Measurements from ENCODE around the gene PRKCA.

Gene PRKCA

GRCh38 chr17:66755944-66756290 is 453.5 kb downstream of the PRKCA start:
- no peak for TF ChIP-seq CTCF (IDR thresholded peaks at IDR 0.05; ENCODE audit: low read depth, low read length)
- H3K4me3 ChIP-seq (ENCODE audit: low read depth, low read length) = no peak overlapping the region

- no peak overlapping the region for H3K4me3 ChIP-seq (ENCODE audit: low read depth, low read length)
- no peak for TF ChIP-seq CTCF (IDR thresholded peaks at IDR 0.05; ENCODE audit: low read depth, low read length)
Observed at GRCh38 chr17:66760324-66760723, 457.9 kb downstream of the PRKCA start.

GRCh38 chr17:66762276-66762675 is 459.9 kb downstream of the PRKCA start:
- TF ChIP-seq CTCF (IDR thresholded peaks at IDR 0.05; ENCODE audit: low read depth, low read length) = no peak
- H3K4me3 ChIP-seq (ENCODE audit: low read depth, low read length) = no peak overlapping the region

- no peak overlapping the region for H3K4me3 ChIP-seq (ENCODE audit: low read depth, low read length)
- TF ChIP-seq CTCF (IDR thresholded peaks at IDR 0.05; ENCODE audit: low read depth, low read length) = no peak
Observed at GRCh38 chr17:66763056-66763455, 460.6 kb downstream of the PRKCA start.

- H3K4me3 ChIP-seq (ENCODE audit: low read depth, low read length) = no peak overlapping the region
- TF ChIP-seq CTCF (IDR thresholded peaks at IDR 0.05; ENCODE audit: low read depth, low read length) = no peak
Observed at GRCh38 chr17:66764506-66764905, 462.1 kb downstream of the PRKCA start.

GRCh38 chr17:66767154-66767933 is 464.9 kb downstream of the PRKCA start:
- TF ChIP-seq CTCF (IDR thresholded peaks at IDR 0.05; ENCODE audit: low read depth, low read length) = no peak
- no peak overlapping the region for H3K4me3 ChIP-seq (ENCODE audit: low read depth, low read length)

- no peak overlapping the region for H3K4me3 ChIP-seq (ENCODE audit: low read depth, low read length)
- TF ChIP-seq CTCF (IDR thresholded peaks at IDR 0.05; ENCODE audit: low read depth, low read length) = no peak
Observed at GRCh38 chr17:66769911-66770310, 467.5 kb downstream of the PRKCA start.

All from WI38 (cell line).